Peyer's patch (tissue), 4 donors: Measurements from ENCODE around the gene SMAD3.

ENCODE experiments used
- CTCF ChIP-seq, 6 experiments: fragments of 450-650 bp in 4 of 6; fragments of 200-600 bp in 2 of 6; sonication (generic) in 1 of 6; IDR thresholded peaks; one replicate each; pipeline ENCODE4 v1.5.1; 2017 to 2019; ENCODE audit warnings: antibody characterized with exemption in 6 of 6, mild to moderate bottlenecking in 3 of 6, moderate library complexity in 1 of 6
- POLR2A ChIP-seq, 2 donors: fragments of 450-650 bp; IDR thresholded peaks; one replicate each; pipeline ENCODE4 v1.5.1; 2017; ENCODE audit warnings: antibody characterized with exemption in 2 of 2, mild to moderate bottlenecking in 2 of 2, moderate library complexity in 2 of 2

- no peak for TF ChIP-seq CTCF (IDR thresholded peaks at IDR 0.05)
- no peak for TF ChIP-seq POLR2A (IDR thresholded peaks at IDR 0.05)
Observed at GRCh38 chr15:67070150-67070549, 4.7 kb downstream of the SMAD3 start.
